Medulla oblongata (tissue), 1 donor: ENCODE data around the gene ABCF2.
A peak's percentile ranks its signal among the peaks of the same experiment; 100 is the strongest.

Experiments
- DNase-seq: peaks from one replicate; pipeline ENCODE4 v3.0.0-alpha.2; 2015; ENCODE audit errors: extremely low spot score

Gene ABCF2

GRCh38 chr7:151225948-151226510 lies 976 bp downstream of the ABCF2 start:
- DNase-seq: no peak

DNA sequence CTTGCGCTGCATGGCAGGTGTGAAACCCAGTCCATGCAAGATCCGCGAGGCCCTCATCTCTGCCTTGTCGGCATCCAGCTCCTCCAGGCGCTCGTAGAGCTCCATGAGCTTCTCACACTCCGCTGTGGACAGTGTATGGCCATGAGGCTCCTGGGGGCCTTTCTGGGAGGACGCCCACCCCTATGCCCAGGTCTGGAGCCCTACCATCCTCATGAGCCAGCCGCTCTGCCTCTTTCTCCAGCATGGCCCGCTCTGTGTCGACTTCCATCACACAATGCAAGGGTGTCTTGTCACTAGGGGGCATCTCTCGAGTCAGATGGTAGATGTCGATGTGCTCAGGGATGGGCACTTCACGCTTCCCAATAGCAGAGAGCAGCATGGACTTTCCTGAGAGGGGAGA lies 3.3 kb downstream of the ABCF2 start:
- no peak for DNase-seq

GRCh38 chr7:151218170-151218569 lies 8.8 kb downstream of the ABCF2 start:
- DNase-seq: no peak

- DNase-seq: no peak
Observed at GRCh38 chr7:151215396-151215795, 11.6 kb downstream of the ABCF2 start.

GRCh38 chr7:151213826-151214225 lies 13.2 kb downstream of the ABCF2 start:
- no peak for DNase-seq

DNA sequence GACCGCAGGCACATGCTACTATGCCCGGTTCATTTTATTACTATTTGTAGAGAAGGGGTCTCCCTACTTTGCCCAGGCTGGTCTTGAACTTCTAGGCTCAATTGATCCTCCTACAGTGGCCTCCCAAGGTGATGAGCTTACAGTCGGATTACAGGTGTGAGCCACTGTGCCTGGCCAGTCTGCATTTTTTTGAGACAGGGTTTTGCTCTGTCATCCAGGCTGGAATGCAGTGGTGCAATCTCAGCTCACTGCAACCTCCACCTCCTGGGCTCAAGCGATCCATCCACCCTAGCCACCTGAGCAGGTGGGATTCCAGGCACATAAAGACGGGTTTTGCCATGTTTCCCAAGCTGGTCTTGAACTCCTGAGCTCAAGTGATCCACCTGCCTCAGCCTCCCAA lies 14.4 kb downstream of the ABCF2 start:
- DNase-seq: no peak

DNA sequence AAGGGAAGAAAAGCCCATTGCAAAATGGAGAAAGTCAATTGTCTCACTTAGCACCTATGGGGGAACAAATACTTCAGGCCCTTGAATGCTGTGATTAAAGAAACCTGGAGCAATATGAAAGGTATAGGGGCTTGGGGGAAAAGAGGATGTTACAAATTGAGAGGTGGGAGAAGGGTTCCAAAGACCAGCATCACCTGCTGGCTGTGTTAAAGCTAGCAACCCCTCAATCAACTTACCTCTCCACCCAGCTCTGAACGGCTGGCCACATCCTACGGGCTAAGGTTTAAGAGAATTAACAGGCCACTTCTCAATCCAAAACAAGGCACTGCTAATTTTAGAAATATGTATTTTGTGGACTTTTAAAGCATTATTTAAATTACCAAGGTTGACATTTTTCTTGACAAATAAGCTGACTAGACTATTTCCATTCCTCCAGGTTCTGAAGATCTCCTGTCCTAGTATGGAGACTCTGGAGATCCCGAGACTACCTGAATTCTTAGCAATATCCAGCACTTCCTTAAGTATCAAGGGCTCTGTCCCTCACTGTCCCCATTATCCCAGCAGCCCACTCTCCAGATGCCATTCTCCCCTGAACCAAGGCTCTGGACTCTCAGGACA lies 15.7 kb downstream of the ABCF2 start:
- DNase-seq: no peak

- no peak for DNase-seq
Observed at GRCh38 chr7:151210087-151210854, 16.7 kb downstream of the ABCF2 start, which contains the start of gene H2BK1. Gene H2BK1 (minus strand): TSS chr7:151210488. CDS start chr7:151210318, 170 bp downstream.

- no peak for DNase-seq
Observed at GRCh38 chr7:151209588-151209987, 17.4 kb downstream of the ABCF2 start.

DNA sequence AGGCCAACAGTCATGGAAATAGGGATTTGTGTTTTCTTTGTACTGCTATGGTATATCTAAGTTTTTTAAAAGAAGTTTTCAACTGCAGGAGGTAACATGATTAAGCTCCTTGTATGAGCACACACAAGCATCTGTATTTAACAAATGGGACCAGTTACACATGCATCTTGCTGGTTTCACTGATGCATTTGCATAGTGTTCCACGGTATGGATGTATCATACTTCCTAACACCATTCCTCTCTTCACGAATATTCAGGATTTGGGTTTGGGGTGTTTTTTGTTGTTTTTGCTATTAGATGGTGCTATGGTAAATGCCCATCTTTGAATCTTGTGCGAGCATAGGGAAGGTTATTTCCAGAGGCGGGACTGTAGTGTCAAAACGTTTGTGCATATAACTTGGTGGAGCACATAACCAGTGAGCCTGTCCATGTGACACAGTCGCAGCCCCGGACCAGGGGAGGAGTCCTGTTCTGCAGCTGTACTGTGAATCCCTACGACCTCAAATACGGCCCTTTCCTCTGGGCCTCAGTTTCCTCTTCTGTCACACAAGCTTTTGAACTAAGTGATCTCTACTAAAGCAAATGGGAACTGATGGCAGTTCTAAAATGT lies 18.6 kb downstream of the ABCF2 start:
- no peak for DNase-seq

GRCh38 chr7:151207804-151208203 lies 19.2 kb downstream of the ABCF2 start:
- no peak for DNase-seq

DNA sequence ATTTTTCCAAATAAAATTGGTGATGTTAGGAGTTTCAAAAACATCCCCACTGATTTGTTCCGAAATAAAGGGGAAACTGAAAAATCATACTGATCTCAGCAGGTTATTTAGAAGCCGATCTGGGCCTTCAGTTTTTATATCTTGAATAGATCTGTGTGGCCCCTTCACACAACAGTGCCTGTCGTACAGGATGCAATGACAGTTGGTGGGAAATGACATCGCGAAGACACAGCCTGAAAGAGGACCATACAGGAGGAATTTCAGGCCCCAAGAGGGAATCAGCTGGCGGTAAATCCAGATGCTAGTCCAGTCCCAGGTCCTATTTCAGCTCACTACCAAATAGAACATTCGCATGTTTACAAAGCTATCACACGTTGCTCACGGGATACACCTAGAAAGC lies 19.7 kb downstream of the ABCF2 start:
- DNase-seq: no peak

DNA sequence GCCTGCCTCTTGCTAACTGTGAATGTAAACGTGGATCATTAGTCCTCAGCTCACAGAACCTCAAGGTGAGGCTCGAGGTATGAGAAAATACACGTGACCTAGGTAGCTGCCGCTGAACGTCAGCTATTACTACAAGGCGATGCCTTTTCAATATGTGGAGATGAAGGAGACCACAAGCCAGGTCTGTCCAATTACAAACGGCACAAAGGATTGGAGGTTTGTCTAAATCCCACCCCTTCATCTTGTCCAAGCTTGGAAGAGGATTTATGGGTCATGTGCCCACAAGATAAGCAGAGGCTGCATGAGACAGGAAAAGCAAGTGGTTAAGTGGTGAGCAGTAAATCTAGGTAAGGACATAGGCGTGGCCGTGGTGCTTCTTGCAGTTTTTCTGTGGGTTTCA lies 20.1 kb downstream of the ABCF2 start:
- no peak for DNase-seq

GRCh38 chr7:151205730-151206129 lies 21.3 kb downstream of the ABCF2 start:
- no peak for DNase-seq

DNA sequence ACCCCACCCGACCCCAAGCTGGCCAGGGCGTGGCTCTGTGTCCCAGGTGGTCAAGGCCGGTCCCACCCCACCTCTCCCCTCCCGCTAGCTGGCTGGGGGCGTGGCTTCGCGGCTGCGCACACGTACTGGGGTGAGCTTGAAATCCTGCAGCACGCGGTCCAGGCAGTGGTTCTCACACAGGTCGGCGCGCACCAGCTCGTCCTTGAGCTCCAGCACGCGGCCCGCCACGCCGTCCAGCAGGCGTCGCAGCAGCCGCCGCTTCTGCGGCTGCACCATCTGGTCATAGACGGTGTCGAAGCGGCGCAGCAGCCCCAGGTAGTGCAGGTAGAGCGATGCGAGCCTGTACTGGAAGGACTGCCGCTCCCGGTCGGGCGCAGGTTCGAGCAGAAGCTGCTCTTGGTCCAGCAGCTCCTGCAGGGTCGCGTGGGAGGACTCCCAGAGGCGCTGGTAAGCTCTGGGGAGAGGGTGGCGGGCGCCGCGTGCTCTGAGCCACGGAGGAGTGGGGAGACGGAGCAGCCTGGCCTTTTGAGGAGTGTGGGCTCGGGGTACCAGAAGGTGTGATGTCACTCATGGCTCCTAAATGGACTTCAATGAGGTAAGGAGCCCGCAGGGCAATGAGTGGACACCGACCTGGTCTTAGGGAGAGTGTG lies 22.5 kb downstream of the ABCF2 start:
- DNase-seq: no peak

DNA sequence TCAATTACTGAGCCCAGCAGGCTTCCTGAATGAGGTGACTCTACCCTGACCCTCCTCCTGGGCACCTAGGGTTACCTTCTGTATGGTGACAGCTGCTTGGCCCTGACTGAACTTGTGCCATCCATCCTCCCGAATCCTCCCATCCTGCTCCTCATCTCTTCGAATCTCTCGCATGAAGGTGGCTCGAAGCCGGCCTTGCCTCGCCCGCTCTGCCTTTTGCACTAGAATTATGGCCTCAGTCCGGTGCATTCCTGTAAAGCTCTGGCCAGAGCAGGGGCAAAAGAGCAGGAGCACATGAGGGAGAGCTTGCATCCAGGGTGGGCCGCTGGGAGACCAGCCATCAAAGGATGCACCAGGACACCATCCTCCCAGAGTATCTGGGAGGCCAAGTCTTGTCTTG lies 24.2 kb downstream of the ABCF2 start:
- no peak for DNase-seq

GRCh38 chr7:151201751-151202150 lies 25.3 kb downstream of the ABCF2 start:
- DNase-seq: no peak

- no peak for DNase-seq
Observed at GRCh38 chr7:151201344-151201743, 25.7 kb downstream of the ABCF2 start.

- DNase-seq: peak; percentile 58
Observed at GRCh38 chr7:151198945-151199848, 27.8 kb downstream of the ABCF2 start.

DNA sequence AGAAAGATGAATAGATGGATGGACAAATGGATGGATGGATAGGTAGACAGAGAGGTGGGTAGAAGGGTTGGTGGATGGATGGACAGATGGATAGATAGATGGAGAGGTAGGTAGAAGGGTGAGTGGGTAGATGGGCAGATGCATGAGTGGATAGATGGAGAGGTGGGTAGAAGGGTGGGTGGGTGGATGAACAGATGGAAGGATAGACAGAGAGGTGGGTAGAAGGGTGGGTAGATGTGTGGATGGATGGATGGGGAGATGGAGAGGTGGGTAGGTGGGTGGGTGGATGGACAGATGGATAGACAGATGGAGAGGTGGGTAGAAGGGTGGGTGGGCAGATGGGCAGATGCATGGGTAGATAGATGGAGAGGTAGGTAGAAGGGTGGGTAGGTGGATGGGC lies 29.1 kb downstream of the ABCF2 start:
- DNase-seq: no peak
